Glutamatergic neuron (in vitro differentiated cells): ENCODE measurements around the gene SOAT1. TPM values are rescaled to one million over a fixed set of nuclear protein-coding genes. Genes with fewer than 3 reads are reported as not detected.

Experiments
- DNase-seq: peaks from one replicate; pipeline ENCODE4 v3.0.0; 2022
- H3K27ac Mint-ChIP-seq: one replicate; pipeline ENCODE4 v1.8.0; 2020; ENCODE audit warnings: mild to moderate bottlenecking, mixed read lengths, inconsistent platforms; ENCODE audit not compliant: unreplicated experiment
- H3K27me3 Mint-ChIP-seq: one replicate; pipeline ENCODE4 v1.8.0; 2020; ENCODE audit warnings: mild to moderate bottlenecking, moderate library complexity, mixed read lengths, inconsistent platforms; ENCODE audit not compliant: unreplicated experiment
- H3K36me3 Mint-ChIP-seq: one replicate; pipeline ENCODE4 v1.8.0; 2020; ENCODE audit warnings: mild to moderate bottlenecking, mixed read lengths, inconsistent platforms; ENCODE audit not compliant: unreplicated experiment
- H3K4me1 Mint-ChIP-seq: one replicate; pipeline ENCODE4 v1.8.0; 2020; ENCODE audit warnings: mild to moderate bottlenecking, low read depth, mixed read lengths, inconsistent platforms; ENCODE audit not compliant: unreplicated experiment
- H3K4me3 Mint-ChIP-seq: one replicate; pipeline ENCODE4 v1.8.0; 2020; ENCODE audit warnings: mild to moderate bottlenecking, mixed read lengths, inconsistent platforms; ENCODE audit not compliant: unreplicated experiment
- H3K9me3 Mint-ChIP-seq: one replicate; pipeline ENCODE4 v1.8.0; 2020; ENCODE audit warnings: mild to moderate bottlenecking, moderate library complexity, mixed read lengths, inconsistent platforms; ENCODE audit not compliant: unreplicated experiment
- total RNA-seq: library from RNA; stranded (reverse); fragmentation: NEBNext Ultra II Directional; extraction: Animal tissue kit (Norgen Biotek cat#: 25700); gene quantifications from one replicate; pipeline ENCODE4 v1.2.1, GENCODE V29; 2021; ENCODE audit not compliant: unreplicated experiment
- TF ChIP-seq, protein P1 (sequence below): fragments of 200-600 bp; sonication (generic); IDR thresholded peaks from one replicate; pipeline ENCODE4 v1.5.0; 2021; ENCODE audit not compliant: partially characterized antibody, unreplicated experiment

Gene SOAT1
- total RNA-seq, 1 donor from 2014 or later = 5.9 TPM

DNA sequence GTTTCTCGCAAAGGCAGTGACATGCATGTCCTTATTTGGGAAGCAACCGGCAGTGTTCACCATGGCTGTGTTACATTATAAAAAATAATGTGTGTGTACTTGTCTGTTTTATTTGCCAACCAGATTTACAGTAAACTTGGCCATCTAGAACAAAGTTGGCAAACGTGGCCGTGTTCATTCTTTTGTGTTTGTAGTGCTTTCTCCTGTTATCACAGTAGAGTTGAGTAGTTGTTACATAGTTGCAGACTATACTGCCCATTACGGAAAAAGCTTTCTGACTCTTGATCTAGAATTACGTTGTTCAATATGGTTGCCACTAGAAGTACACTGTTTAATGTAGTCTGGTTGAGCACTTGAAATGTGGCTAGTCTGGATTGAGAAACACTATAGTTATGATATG lies 19.4 kb downstream of the SOAT1 start:
- TF ChIP-seq, protein P1, sequence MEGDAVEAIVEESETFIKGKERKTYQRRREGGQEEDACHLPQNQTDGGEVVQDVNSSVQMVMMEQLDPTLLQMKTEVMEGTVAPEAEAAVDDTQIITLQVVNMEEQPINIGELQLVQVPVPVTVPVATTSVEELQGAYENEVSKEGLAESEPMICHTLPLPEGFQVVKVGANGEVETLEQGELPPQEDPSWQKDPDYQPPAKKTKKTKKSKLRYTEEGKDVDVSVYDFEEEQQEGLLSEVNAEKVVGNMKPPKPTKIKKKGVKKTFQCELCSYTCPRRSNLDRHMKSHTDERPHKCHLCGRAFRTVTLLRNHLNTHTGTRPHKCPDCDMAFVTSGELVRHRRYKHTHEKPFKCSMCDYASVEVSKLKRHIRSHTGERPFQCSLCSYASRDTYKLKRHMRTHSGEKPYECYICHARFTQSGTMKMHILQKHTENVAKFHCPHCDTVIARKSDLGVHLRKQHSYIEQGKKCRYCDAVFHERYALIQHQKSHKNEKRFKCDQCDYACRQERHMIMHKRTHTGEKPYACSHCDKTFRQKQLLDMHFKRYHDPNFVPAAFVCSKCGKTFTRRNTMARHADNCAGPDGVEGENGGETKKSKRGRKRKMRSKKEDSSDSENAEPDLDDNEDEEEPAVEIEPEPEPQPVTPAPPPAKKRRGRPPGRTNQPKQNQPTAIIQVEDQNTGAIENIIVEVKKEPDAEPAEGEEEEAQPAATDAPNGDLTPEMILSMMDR = no peak
- no peak overlapping the region for H3K27ac Mint-ChIP-seq
- DNase-seq = no peak
- no peak overlapping the region for H3K4me3 Mint-ChIP-seq
- no peaks in the 10 kb centered on the region for H3K4me1 Mint-ChIP-seq
- no peaks in the 10 kb centered on the region for H3K36me3 Mint-ChIP-seq
- no peaks in the 10 kb centered on the region for H3K27me3 Mint-ChIP-seq
- H3K9me3 Mint-ChIP-seq = no peaks in the 10 kb centered on the region

DNA sequence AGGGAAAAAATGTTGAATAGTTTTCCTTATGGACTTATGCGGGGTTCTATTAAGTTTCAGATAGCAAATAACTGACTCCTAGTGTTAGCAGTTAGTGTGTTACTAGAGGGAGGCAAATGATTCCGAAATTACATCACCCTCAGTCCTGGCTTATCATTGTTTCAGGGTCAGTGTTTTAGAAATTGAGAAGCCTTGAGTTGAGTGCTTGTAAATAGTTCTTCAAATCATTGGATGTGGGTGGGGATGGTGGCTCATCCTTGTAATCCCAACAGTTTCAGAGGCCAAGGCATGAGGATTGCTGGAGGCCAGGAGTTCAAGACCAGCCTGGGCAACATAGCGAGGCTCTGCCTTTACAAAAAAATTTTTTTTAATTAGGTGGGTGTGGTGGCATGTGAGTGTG lies 21.3 kb downstream of the SOAT1 start:
- no peak overlapping the region for H3K27ac Mint-ChIP-seq
- H3K27me3 Mint-ChIP-seq = no peaks in the 10 kb centered on the region
- no peaks in the 10 kb centered on the region for H3K36me3 Mint-ChIP-seq
- no peaks in the 10 kb centered on the region for H3K9me3 Mint-ChIP-seq
- H3K4me3 Mint-ChIP-seq = no peak overlapping the region
- TF ChIP-seq, protein P1 = no peak
- no peaks in the 10 kb centered on the region for H3K4me1 Mint-ChIP-seq
- DNase-seq = no peak

DNA sequence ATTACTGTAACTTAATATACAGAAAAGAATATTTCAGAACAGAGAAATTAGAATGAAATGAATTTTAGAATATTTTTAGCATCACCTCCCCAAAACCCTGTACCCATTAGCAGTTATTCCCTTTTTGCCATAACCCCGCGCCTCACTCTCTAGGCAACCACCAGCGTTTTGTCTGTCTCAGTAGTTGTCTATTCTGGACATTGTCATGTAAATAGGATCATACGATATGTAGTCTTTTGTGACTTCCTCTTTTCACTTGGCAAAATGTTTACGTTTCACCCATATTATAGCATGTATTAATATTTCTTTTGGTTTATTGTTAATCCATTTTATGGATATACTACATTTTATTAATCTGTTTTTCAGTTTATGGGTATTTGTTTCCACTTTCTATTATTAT lies 24.9 kb downstream of the SOAT1 start:
- Mint-ChIP-seq H3K9me3 (no peaks in the 10 kb centered on the region), H3K27ac (no peak overlapping the region), H3K27me3 (no peaks in the 10 kb centered on the region), H3K4me1 (no peaks in the 10 kb centered on the region), H3K36me3 (no peaks in the 10 kb centered on the region), H3K4me3 (no peak overlapping the region)
- TF ChIP-seq, protein P1 = no peak
- no peak for DNase-seq

DNA sequence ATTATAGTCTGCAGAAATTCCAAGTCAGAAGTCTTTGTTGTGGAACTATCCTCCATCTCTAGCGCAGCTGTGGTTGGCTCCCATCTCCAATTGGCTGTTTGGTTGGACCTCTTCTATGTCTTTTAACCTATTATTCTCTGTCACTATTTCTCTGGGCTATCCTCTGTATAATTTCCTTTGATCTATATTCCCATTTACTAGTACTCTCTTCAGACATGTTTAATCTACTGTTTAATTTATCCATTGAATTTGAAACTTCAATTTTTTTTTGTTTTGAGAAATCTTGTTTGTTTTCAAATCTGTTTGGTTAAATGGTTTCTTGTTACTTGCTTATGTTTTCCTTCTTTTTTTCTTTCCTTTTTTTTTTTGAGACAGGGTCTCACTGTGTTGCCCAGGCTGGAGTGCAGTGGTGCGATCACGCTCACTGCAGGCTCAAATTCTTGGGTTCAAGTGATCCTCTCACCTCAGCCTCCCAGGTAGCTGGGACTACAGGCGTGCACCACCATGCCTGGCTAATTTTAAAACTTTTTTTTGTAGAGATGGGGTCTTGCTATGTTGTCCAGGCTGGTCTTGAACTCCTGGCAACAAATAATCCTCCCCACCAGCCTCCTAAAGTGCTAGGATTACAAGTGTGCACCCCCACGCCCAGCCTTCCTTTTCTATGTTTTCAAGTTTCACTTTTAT lies 28.1 kb downstream of the SOAT1 start:
- no peaks in the 10 kb centered on the region for H3K36me3 Mint-ChIP-seq
- TF ChIP-seq, protein P1 = no peak
- no peak overlapping the region for H3K4me3 Mint-ChIP-seq
- H3K27ac Mint-ChIP-seq = no peak overlapping the region
- no peaks in the 10 kb centered on the region for H3K27me3 Mint-ChIP-seq
- no peak for DNase-seq
- no peaks in the 10 kb centered on the region for H3K4me1 Mint-ChIP-seq
- no peaks in the 10 kb centered on the region for H3K9me3 Mint-ChIP-seq

DNA sequence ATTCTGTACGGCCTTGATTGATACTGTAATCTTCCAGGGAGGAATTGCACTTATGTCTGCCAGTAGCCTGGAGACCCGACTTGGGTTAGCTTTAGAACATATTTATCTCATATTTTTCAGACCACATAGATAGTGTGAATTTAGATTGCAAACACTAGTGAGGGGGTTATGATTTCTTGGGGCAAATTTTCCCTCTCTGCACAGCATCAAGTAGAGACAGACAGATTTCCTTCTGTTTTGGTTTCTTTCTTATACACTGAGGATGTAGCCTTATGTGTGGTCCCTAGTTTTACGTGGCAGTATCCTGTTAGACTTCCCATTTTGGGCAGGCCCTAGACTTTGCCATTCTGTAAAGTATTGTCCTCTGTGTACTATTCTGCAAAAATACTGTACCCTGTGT lies 29.0 kb downstream of the SOAT1 start:
- Mint-ChIP-seq H3K27me3 (no peaks in the 10 kb centered on the region), H3K4me3 (no peak overlapping the region), H3K27ac (no peak overlapping the region), H3K9me3 (no peaks in the 10 kb centered on the region), H3K4me1 (no peaks in the 10 kb centered on the region), H3K36me3 (no peaks in the 10 kb centered on the region)
- DNase-seq = no peak
- TF ChIP-seq, protein P1 = no peak
